ENCODE measurements around the gene VSX2.

The VSX2 gene

DNA sequence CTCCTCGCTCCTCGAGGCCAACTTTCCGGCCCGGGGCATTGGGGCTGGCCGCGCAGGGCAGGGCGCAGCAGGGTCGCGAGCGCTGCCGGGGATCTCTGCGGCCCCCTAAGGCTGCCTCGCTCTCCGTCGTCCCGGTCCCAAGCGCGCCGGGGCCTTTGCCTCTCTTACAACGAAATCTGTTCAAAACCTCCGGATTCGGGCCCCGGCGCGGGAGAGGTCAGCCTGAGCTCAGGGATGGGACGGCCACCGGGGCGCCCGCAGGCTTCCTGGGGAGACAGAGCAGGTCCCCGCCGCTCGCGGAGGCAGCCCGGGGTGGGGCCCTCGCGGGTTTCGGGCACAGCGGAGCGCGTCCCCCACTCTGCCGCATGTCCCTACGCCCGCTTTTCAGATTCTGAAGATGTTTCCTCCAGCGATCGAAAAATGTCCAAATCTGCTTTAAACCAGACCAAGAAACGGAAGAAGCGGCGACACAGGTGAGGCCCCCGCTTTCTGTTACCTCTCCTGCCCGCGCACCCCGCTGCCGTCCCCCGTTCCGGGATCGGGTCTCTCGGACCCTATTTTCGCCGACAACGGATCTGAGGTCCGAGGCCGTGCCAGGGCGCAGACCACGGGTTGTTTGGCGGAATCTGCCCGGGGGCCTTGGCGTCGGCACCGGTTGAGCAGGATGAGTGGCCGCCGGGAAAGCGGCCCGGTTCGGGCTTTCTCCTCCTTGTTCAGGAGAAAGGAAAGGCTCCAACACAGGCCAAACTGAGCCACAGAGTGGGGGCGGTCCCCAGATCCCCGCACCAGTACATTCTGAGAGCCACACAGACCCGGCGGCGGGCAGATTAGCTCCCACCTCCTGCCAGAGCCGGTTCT is 1.8 kb downstream of the VSX2 start:
- TF ChIP-seq GATA3 (IDR thresholded peaks at IDR 0.05; ENCODE audit: low read depth, low read length) = no peak

DNA sequence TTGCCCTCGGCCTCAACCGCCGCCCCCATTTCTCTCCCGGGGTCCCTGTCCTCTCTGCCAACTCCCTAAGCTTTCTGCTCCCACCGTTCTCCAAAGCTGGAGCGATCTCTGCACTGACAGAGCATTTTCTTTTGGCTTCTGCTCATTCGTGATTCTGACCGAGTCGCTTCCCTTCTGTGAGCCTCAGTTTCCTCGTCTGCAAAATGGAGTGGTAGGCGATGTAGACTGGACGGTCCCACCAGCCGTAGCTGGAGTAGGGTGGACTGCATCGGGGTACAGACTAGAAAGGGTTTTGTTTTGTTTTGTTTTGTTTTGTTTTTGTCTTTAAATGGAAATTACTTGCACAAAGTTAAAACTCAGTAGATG is 2.4 kb downstream of the VSX2 start:
- TF ChIP-seq GATA3 (IDR thresholded peaks at IDR 0.05; ENCODE audit: low read depth, low read length) (no peak), GATA2 (IDR thresholded peaks at IDR 0.05; ENCODE audit: low read depth, low read length) (no peak)

DNA sequence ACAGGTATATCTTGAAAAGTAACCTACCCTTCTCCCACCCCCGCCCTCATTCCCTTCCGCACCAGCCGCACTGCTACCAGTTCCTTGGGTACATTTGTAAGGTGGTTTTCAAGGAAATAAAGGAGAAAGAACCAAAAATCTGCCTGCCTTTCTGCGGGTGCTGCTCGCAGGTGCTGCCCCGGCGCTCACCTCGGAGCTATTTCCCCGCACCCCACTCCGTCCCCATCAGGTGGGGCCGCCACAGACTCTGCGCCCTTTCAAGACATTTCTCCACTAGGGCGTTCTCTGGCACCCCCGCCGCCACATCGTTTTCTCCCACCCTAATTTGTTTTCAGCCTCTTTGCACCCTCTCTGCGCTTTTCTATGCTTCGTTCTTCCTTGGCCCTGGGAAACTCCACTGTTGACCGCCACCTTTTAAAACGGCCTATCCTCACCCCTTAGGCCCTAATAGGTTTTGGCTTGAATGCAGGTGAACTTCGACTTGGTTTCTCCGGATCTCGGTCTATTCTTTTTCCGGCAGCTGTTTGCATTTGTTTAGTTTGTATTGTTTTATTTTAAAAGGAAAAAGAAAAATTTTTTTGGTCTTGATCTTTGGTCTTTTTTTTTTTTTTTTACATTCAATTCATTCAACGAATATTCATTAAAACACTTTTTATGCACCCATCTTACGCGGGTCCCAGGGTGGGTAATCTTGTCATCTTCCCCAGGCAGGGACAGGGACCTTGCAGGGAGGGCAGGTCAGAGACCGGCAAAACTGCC is 3.0 kb downstream of the VSX2 start:
- no peak for TF ChIP-seq GATA2 (IDR thresholded peaks at IDR 0.05; ENCODE audit: low read depth, low read length)
- no peak for TF ChIP-seq GATA3 (IDR thresholded peaks at IDR 0.05; ENCODE audit: low read depth, low read length)

DNA sequence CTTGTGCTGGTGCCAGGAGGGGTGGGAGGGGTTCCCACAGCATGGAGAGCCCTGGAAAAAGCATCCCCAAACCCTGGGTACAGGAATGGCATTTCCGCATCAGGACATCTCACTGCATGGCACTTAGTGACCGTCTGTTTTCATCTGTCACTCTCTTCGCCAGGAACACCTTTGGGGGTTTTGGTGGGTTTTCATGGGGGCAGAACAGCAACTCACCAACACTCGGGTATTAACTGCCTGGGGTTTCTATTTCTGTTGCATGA is 3.5 kb downstream of the VSX2 start:
- no peak for TF ChIP-seq GATA3 (IDR thresholded peaks at IDR 0.05; ENCODE audit: low read depth, low read length)
- no peak for TF ChIP-seq GATA2 (IDR thresholded peaks at IDR 0.05; ENCODE audit: low read depth, low read length)

DNA sequence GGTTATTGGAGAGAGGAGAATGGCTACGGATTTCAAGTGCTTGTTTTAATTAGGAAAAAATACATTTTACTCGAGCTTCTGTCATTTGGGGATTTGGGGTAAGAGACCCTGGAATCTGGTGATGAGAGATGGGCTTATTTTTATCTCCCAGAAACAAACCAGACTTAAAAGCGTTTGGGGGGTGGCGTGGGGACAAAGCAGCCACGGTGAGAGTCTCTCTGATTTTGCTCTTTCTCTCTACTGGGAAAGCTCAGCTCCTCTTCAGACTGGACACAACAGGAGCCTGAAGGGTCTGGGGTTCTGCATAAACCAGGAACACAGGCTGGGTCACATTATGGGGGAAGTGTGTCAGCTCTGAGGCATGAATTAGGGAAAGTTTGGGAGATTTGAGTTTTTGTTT is 3.8 kb downstream of the VSX2 start:
- no peak for TF ChIP-seq GATA2 (IDR thresholded peaks at IDR 0.05; ENCODE audit: low read depth, low read length)
- TF ChIP-seq GATA3 (IDR thresholded peaks at IDR 0.05; ENCODE audit: low read depth, low read length) = no peak

DNA sequence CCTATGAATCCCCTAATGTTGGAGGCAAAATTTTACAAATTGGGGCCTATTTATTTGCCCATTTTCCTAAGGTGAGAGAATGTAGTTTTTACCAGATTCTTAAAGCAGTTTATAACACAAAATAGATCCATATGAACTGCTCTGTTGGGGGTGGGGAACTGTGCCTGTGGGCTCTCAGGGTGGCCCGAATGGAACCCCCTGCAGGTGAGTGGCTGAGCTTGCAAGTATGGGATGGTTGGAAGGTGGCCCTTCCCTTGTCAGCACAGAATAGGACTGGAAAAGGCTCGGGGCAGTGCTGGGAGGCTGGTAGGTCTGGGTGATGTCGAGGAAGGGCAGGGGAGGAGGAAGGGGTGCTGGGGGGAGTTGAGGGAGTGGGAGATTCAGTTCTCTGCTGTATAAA is 4.9 kb downstream of the VSX2 start:
- TF ChIP-seq GATA3 (IDR thresholded peaks at IDR 0.05; ENCODE audit: low read depth, low read length) (no peak), GATA2 (IDR thresholded peaks at IDR 0.05; ENCODE audit: low read depth, low read length) (no peak)

DNA sequence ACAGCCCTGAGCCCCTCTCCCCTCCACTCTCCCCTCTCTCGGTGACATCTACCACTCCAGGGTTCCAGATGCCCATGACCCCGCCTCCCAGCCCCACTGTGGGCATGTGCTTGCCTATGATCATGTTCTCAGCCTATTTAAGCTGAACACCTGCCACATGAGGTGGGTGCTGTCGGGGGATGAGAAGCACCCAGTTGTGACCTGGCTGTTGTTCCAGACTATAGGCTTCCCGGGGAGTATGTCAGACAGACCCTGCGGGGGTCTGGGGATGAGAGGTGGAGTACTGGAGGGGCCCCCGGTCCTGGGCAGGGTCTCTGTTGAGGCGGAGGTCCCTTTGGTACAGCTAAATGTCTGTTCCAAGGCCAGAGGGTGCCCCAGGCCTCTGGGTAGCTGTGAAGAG is 6.0 kb downstream of the VSX2 start:
- no peak for TF ChIP-seq GATA2 (IDR thresholded peaks at IDR 0.05; ENCODE audit: low read depth, low read length)

DNA sequence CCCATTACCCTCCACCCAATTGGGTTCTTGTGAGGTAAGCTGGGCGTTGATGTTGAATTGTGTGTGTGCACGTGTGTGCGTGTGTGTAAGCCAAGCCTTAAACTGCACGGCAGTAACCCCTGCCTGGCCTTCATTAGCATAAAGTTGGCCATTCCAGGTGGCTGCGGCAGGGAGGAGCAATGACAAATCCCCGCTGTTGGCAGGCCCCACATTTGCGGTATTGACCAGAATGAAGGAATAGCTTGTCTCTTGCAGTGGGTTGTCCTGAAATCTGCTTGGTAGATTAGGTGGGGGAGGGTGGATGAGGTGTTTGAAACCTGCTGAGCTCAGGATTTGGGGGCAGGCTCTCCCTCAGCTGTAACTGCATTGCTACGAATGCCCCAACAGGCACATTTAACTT is 7.3 kb downstream of the VSX2 start:
- TF ChIP-seq GATA3 (IDR thresholded peaks at IDR 0.05; ENCODE audit: low read depth, low read length) = no peak
- no peak for TF ChIP-seq GATA2 (IDR thresholded peaks at IDR 0.05; ENCODE audit: low read depth, low read length)

DNA sequence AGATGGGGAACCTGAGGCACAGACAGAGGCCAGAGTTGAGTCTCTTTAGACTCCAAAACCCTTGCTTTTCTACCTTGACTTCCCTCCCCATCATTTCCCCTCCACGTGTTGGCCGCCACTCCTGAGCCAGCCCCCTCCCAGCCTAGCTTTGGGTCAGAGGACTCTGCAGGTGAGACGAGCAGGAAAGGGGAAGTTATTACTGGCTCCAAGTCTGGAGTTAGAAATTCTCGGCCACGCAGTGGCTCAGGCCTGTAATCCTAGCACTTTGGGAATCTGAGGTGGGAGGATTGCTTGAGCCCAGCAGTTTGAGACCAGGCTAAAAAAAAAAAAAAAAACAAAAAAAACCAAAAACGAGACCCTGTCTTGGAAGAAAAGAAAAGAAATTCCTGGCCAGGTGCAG is 8.8 kb downstream of the VSX2 start:
- TF ChIP-seq GATA3 (IDR thresholded peaks at IDR 0.05; ENCODE audit: low read depth, low read length) (no peak), GATA2 (IDR thresholded peaks at IDR 0.05; ENCODE audit: low read depth, low read length) (no peak)

DNA sequence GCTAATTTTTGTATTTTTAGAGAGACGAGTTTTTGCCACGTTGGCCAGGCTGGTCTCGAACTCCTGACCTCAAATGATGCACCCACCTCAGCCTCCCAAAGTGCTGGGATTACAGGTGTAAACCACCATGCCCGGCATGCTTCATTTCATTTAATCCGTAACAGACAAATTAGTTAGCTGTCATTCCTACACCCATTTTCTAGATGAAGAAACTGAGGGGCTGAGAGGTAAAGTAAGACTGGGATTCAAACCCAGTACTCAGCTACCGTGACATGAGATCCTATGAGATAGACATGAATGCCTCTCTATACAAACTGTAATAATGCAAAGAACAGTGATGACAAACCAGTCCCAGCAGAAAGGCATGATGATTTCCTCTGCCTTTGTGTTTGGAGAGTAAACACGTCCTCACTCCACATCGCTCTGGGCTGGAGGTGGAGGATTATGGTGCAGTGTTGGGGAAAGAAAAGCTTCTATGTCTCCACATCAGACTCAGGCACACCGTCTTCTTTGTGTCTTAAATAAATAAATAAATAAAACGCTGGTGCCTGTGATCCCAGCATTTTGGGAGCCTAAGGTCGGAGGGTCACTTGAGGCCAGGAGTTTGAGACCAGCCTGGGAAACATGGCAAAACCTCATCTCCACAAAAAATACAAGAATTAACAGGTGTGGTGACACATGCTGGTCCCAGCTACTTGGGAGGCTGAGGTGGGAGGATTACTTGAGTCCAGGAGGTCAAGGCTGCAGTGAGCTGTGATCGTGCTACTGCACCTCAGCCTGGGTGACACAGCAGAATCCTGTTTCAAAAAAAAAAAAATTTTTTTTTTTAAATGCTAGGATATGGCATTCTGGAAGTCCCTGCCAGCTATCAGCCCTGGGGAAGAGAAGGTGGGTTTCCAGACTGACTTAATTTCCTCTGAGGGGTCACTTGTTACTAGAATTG is 10.5 kb downstream of the VSX2 start:
- no peak for TF ChIP-seq GATA3 (IDR thresholded peaks at IDR 0.05; ENCODE audit: low read depth, low read length)
- no peak for TF ChIP-seq GATA2 (IDR thresholded peaks at IDR 0.05; ENCODE audit: low read depth, low read length)

DNA sequence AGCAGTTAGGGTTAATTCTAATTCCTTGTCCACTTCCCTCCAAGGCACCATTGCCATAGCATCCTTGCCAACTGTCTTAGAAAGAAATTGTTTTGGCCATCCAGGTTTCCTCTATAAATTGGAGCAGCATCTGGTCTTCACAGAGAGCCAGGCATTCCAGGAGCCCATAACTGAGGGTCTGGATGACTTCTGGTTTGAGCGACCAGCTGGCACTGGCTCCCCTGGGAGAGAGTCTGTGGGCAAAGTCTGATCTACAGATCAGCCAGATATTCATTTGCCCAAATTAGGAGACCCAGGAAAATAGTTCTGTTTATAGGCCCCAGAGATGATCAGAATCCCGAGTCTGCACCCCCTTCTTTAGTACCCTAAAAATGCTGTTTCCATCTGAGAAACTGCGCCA is 16.0 kb downstream of the VSX2 start:
- peak; percentile 65 for TF ChIP-seq GATA2 (IDR thresholded peaks at IDR 0.05; ENCODE audit: low read depth, low read length)
- no peak for TF ChIP-seq GATA3 (IDR thresholded peaks at IDR 0.05; ENCODE audit: low read depth, low read length)

DNA sequence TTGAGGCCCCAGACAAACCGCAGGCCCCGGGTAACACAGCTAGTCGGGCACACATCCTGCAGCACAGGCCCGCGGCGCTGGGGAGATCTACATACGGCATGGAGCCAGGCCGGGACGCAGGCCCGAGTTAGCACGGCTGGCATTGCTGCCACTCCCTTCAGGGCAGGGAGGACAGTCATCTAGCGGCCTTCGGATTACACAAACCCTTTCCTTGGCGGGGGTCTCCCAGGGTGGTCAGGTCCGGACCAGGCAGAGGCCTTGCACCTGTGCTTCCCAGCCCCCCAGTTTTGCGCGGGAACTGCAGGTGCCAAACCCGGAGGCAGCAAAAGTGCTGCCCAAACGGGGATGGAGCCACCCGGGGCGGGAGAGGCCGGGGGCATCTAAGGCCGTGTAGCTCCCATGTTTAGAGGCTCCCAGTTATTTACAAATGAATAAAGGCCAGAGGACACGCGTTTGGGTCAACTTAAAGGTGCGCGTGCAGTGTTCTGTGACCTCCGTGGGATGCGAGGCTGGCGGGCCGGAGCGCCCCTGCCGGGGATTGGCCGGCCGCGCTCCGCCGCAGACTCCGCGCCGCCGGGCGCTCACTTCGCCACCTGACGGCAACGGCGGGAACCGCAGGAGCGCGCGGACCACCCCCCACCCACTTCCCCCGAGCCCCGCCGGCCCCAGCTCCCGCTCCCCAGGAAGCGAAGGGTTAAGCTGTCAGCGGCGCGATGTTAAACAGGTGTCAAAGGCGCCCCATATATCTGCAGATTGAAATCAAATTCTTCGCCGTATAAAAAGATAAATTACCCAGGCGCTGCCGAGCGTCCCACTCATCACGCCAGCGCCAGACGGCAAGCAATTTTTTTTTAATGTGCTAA is 18.1 kb downstream of the VSX2 start:
- TF ChIP-seq GATA2 (IDR thresholded peaks at IDR 0.05; ENCODE audit: low read depth, low read length) (peak; percentile 89), GATA3 (IDR thresholded peaks at IDR 0.05; ENCODE audit: low read depth, low read length) (no peak)

DNA sequence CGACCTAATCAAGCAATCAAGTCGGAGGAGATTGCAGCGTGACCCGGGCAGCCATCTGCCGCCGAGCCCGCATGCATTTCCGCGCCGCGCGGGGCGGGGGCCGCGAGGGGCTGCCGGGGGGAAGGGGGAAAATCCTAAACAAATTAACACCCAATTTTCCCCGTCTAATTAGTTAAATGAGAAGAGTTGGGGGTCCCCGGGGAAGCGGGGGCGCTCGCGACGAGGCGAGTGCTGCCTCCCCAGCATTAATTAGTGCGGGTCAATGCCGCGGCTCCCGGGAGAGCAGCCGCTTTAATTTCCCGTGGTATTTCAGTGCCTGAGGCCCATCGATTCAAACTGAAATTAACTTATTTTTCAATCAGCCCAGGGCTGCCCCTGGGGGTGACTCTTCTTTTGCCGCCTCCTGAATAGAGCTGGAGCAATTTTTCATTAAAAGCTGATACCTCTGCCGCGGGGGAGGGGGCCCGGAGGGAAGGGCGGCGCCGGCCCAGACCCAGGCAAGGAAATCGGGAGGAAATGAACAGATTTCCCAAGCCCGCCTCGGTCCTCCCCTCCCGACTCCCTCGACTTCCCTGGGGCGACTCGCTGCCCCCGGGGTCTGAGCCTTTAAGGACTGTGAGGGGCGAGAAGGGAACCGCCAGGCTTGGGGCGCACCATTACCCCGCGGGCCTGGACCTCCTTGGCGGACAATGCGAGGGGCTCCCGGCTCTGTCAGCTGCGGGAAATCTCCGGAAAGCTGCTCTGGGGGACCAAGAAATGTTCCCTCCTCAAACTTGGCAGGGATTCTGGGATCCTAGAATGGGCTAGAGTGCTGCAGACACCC is 18.9 kb downstream of the VSX2 start:
- TF ChIP-seq GATA3 (IDR thresholded peaks at IDR 0.05; ENCODE audit: low read depth, low read length) = no peak
- TF ChIP-seq GATA2 (IDR thresholded peaks at IDR 0.05; ENCODE audit: low read depth, low read length) = no peak
